Articular chondrocyte of knee joint (primary cell): ENCODE results near the gene CAPSL. TPM values are rescaled to one million over a fixed set of nuclear protein-coding genes. Genes with fewer than 3 reads are reported as not detected.

Source experiments
- small RNA-seq: library from RNA; depleted of rRNA; stranded (forward); fragments of <200 nt; gene quantifications from one replicate; pipeline ENCODE3, GENCODE V24; 2012
- total RNA-seq: library from RNA; depleted of rRNA; stranded (reverse); fragments of >200 nt; gene quantifications from 2 replicates; pipeline ENCODE4 v1.2.3, GENCODE V29; 2012

Gene CAPSL
- 0.26 and 1.2 TPM in 2 replicates for total RNA-seq

GRCh38 chr5:35938568-35939227, at the start of gene CAPSL:
CAPSL (minus strand) TSS chr5:35938622; CDS start chr5:35921120, 17,502 bp downstream.

GRCh38 chr5:35856765-35857351, 81.6 kb downstream of the CAPSL start, which contains the start of gene IL7R:
IL7R (plus strand) TSS chr5:35856891; CDS start chr5:35856978, 87 bp downstream.

Small RNAs within 50 kb of the gene (small RNA-seq; reads per million reads assigned to genes)
- not detected for gene AC112204.1

Other genes starting within 250 kb of the CAPSL start
- gene IL7R, start 81.7 kb downstream of the CAPSL start, total RNA-seq = 32.3 and 75.0 TPM in 2 replicates
- gene UGT3A1, start 52.8 kb upstream of the CAPSL start, total RNA-seq = not detected in 2 replicates
- gene UGT3A2, start 128.3 kb upstream of the CAPSL start, total RNA-seq = not detected in 2 replicates
- 16.3 and 18.6 TPM in 2 replicates for gene LMBRD2, start 213.3 kb upstream of the CAPSL start, total RNA-seq
- 37.1 and 47.1 TPM in 2 replicates for gene SKP2, start 213.5 kb upstream of the CAPSL start, total RNA-seq